Measurements from ENCODE around the gene CCS. TPM values are rescaled to one million over a fixed set of nuclear protein-coding genes. Genes with fewer than 3 reads are reported as not detected.
A peak's percentile ranks its signal among the peaks of the same experiment; 100 is the strongest.

CCS gene
- total and polyA plus RNA-seq, 10 donors: 32.8 to 161 (median 44.5) TPM

GRCh38 chr11:66557733-66558326 is 35.2 kb upstream of the CCS start:
- Histone ChIP-seq H3K4me3 (no peak overlapping the region), H3K4me1 (peaks cover 4 to 11% (median 8%) of the 10 kb centered on the region in 6 donors), H3K36me3 (no peaks in the 10 kb centered on the region), H3K27me3 (replicated peaks in 1 of 7) (peaks cover 0 to 42% (median 0%) of the 10 kb centered on the region in 7 donors), H3K27ac (no peak overlapping the region), H3K9me3 (no peaks in the 10 kb centered on the region)
- no peak for DNase-seq
- intact Hi-C loops (cut with DNase I; ENCODE audit: low total_unique reads): no loop called here
- WGBS, 5 donors: 88 to 96% (median 93%) methylated on average over 11 to 24 of the region's 24 CpGs
- TF ChIP-seq POLR2AphosphoS5 (IDR thresholded peaks at IDR 0.05) (no peak), POLR2A (IDR thresholded peaks at IDR 0.05) (no peak), CTCF (IDR thresholded peaks at IDR 0.05 in 8 of 11, conservative IDR thresholded peaks at IDR 0.05 in 3 of 11) (no peak)

DNA sequence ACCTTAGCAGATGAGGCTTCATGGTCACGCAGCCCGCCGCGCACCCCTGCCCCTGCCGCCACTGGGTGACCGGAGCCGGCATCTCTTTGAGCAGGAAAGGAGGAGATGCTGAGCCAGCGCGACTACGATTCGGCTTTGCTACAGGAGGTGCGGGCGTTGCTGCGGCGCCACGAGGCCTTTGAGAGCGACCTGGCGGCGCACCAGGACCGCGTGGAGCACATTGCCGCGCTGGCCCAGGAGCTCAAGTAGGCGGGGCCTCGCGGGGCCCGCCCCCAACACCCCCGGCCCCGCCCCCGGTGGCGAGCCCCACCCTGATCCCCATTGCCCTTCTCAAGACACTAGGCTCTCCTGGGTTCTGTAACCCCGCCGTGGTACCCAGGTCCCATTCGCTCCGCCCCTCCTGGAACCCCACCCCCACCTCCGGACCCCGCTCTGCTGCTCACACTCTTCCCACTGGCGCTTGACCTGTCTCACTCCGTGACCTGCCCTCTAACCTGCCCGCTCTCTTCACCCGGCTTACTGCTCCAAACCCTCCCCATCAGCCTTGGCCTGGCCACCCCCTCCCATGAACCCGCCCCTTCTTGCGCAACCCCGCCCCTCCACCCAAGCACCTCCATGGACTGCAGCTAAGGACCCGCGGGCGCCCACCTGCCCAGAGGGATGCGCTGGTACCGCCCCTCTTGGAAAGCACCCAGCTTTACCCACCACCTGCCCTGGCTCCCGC is 33.7 kb upstream of the CCS start:
- WGBS, 5 donors: 17 to 36% (median 31%) methylated on average over 27 to 50 of the region's 50 CpGs
- H3K9me3 ChIP-seq: no peaks in the 10 kb centered on the region
- H3K36me3 ChIP-seq: peaks cover 0 to 7% (median 0%) of the 10 kb centered on the region in 6 donors
- intact Hi-C loops (cut with DNase I; ENCODE audit: low total_unique reads): no loop called here
- H3K4me3 ChIP-seq: peak overlapping the region in 1 of 8 donors; percentile 28
- H3K27me3 ChIP-seq (replicated peaks in 1 of 7): peaks cover 0 to 42% (median 0%) of the 10 kb centered on the region in 7 donors
- no peak for DNase-seq
- peaks cover 4 to 11% (median 8%) of the 10 kb centered on the region in 6 donors for H3K4me1 ChIP-seq
- H3K27ac ChIP-seq: no peak overlapping the region
- no peak for TF ChIP-seq CTCF (IDR thresholded peaks at IDR 0.05 in 8 of 11, conservative IDR thresholded peaks at IDR 0.05 in 3 of 11)
- no peak for TF ChIP-seq POLR2A (IDR thresholded peaks at IDR 0.05)
- peak in 1 of 3 donors; percentile 34 for TF ChIP-seq POLR2AphosphoS5 (IDR thresholded peaks at IDR 0.05)

GRCh38 chr11:66559866-66560676 is 32.9 kb upstream of the CCS start:
- peaks cover 4 to 11% (median 8%) of the 10 kb centered on the region in 6 donors for H3K4me1 ChIP-seq
- 80 to 88% (median 82%) methylated on average over 24 to 27 of the region's 27 CpGs for WGBS, 5 donors
- peaks cover 0 to 12% (median 0%) of the 10 kb centered on the region in 6 donors for H3K36me3 ChIP-seq
- no peaks in the 10 kb centered on the region for H3K9me3 ChIP-seq
- peaks cover 0 to 42% (median 0%) of the 10 kb centered on the region in 7 donors for H3K27me3 ChIP-seq (replicated peaks in 1 of 7)
- no peak for DNase-seq
- H3K27ac ChIP-seq: no peak overlapping the region
- H3K4me3 ChIP-seq: no peak overlapping the region
- intact Hi-C loops (cut with DNase I; ENCODE audit: low total_unique reads): no loop called here
- TF ChIP-seq POLR2A (IDR thresholded peaks at IDR 0.05) (no peak), POLR2AphosphoS5 (IDR thresholded peaks at IDR 0.05) (peak in 1 of 3 donors; percentile 9)

DNA sequence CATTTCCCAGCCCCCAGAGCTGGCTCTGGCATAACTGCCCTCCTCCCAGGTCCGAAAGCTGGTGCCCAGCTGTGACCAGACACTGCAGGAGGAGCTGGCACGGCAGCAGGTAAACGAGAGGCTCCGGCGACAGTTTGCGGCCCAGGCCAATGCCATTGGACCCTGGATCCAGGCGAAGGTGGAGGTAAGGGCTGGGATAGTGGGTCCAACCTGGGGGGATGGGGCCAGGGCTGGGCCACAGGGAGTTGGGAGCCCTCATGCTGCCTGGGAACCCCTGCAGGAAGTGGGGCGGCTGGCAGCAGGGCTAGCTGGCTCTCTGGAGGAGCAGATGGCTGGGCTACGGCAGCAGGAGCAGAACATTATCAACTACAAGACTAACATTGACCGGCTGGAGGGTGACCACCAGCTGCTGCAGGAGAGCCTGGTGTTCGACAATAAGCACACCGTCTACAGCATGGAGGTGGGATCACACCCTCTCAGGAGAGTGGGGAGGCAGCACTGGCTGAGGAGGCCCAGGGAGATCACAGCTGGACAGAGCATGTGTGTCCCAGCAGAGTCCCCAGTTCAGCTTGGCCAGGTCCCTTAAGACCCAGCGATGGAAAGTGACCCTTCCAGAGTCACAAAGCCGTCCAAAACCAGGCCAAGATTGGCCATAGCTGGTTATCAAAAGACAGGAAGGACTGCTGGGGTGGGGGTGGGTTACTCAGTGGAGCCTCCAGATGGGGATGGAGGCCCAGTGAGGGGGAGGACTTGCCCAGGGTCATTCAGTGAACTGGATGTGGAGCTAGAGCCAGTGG is 31.6 kb upstream of the CCS start:
- no peak for DNase-seq
- TF ChIP-seq POLR2AphosphoS5 (IDR thresholded peaks at IDR 0.05) (no peak), CTCF (IDR thresholded peaks at IDR 0.05 in 8 of 11, conservative IDR thresholded peaks at IDR 0.05 in 3 of 11) (no peak), POLR2A (IDR thresholded peaks at IDR 0.05) (no peak)
- peaks cover 0 to 36% (median 0%) of the 10 kb centered on the region in 7 donors for H3K27me3 ChIP-seq (replicated peaks in 1 of 7)
- intact Hi-C loops (cut with DNase I; ENCODE audit: low total_unique reads): no loop called here
- 82 to 93% (median 90%) methylated on average over 12 to 14 of the region's 14 CpGs for WGBS, 5 donors
- no peak overlapping the region for H3K27ac ChIP-seq
- H3K36me3 ChIP-seq: peaks cover 0 to 20% (median 0%) of the 10 kb centered on the region in 6 donors
- no peak overlapping the region for H3K4me3 ChIP-seq
- peaks cover 4 to 11% (median 8%) of the 10 kb centered on the region in 6 donors for H3K4me1 ChIP-seq
- H3K9me3 ChIP-seq: no peaks in the 10 kb centered on the region

All from spleen (tissue), 11 donors.